HL-60 (cell line): ENCODE data around the gene SVEP1.

Experiments used
- POLR2AphosphoS5 ChIP-seq: IDR thresholded peaks from 2 replicates; pipeline ENCODE4 v1.6.1; 2012; ENCODE audit warnings: low read depth
- REST ChIP-seq: IDR thresholded peaks from 2 replicates; pipeline ENCODE4 v1.6.1; 2012; ENCODE audit warnings: low read depth; ENCODE audit not compliant: insufficient replicate concordance
- TF ChIP-seq, protein P1 (sequence below): IDR thresholded peaks from one replicate; pipeline ENCODE4 v1.5.1; 2011; ENCODE audit warnings: low read length, control low read depth, inconsistent platforms; ENCODE audit not compliant: insufficient read depth

GRCh38 chr9:110340306-110340705 is 239.2 kb downstream of the SVEP1 start:
- TF ChIP-seq POLR2AphosphoS5 (no peak), REST (no peak)
- TF ChIP-seq, protein P1, sequence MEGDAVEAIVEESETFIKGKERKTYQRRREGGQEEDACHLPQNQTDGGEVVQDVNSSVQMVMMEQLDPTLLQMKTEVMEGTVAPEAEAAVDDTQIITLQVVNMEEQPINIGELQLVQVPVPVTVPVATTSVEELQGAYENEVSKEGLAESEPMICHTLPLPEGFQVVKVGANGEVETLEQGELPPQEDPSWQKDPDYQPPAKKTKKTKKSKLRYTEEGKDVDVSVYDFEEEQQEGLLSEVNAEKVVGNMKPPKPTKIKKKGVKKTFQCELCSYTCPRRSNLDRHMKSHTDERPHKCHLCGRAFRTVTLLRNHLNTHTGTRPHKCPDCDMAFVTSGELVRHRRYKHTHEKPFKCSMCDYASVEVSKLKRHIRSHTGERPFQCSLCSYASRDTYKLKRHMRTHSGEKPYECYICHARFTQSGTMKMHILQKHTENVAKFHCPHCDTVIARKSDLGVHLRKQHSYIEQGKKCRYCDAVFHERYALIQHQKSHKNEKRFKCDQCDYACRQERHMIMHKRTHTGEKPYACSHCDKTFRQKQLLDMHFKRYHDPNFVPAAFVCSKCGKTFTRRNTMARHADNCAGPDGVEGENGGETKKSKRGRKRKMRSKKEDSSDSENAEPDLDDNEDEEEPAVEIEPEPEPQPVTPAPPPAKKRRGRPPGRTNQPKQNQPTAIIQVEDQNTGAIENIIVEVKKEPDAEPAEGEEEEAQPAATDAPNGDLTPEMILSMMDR, result peak; percentile 9
